COLO668 (cell line): ENCODE measurements around the gene TUBGCP4.
A peak's percentile ranks its signal among the peaks of the same experiment; 100 is the strongest.

ENCODE experiments used
- DNase-seq: peaks from one replicate; lab custom pipeline; 2025; ENCODE audit not compliant: unreplicated experiment; lab: John Stamatoyannopoulos, UW

The TUBGCP4 gene

GRCh38 chr15:43402255-43402654 is 31.4 kb downstream of the TUBGCP4 start:
- DNase-seq = no peak

- no peak for DNase-seq
Measured at GRCh38 chr15:43403616-43404015, 32.7 kb downstream of the TUBGCP4 start.

DNA sequence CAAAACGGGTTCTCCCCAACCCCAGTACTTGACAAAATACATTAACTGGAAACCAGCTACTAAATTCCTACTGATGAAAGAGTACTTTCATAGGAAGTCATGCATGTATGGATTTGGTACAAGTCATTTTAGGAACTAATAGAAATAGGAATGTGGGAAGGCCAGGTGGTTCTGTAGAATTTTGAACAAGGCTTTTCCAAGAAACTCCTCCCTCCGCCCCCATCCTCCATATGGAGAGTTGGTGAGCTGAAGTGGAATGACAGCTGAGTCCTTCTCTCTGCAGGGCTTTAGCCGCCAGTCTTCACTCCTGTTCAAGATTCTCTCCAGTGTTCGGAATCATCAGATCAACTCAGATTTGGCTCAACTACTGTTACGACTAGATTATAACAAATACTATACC is 33.2 kb downstream of the TUBGCP4 start:
- no peak for DNase-seq

DNA sequence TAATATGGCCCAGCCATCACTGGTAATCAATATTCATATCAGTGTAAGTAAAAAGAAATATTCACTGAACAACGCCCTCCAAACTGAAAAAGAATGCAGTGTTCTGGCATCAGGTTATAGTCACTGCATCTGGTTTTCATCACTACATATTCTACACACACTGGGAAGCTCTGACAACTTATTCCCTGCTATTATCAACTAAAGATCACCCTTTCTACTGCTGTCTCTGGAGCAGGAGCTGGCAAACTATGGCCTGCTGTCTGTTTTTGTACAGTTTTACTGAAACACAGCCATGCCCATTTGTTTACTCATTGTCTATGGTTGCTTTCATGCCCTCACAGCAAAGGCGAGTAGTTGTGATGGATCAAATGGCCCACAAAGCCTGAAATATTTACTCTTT is 35.3 kb downstream of the TUBGCP4 start:
- DNase-seq = no peak

- DNase-seq = no peak
Measured at GRCh38 chr15:43406808-43407207, 35.9 kb downstream of the TUBGCP4 start.

DNA sequence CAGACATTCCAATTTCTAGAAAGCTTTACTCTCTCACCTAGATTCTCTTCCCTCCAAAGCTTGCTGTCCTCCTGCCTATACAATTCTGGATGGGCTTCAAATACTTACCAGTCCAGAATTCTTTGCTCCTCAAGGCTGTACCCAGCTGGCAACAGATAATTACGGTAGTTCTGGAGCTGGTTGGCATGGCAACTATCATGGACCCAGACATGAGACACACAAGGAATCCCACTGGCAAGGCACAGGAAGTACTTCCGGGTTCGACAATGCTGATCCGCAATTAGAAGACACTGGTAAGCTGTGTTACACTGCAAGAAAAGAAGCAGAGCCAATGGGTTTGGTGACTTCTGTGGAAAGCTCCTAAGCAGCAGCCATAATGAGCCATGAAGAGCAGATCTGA is 37.9 kb downstream of the TUBGCP4 start:
- no peak for DNase-seq

- DNase-seq = no peak
Measured at GRCh38 chr15:43410572-43411214, 39.8 kb downstream of the TUBGCP4 start.

DNA sequence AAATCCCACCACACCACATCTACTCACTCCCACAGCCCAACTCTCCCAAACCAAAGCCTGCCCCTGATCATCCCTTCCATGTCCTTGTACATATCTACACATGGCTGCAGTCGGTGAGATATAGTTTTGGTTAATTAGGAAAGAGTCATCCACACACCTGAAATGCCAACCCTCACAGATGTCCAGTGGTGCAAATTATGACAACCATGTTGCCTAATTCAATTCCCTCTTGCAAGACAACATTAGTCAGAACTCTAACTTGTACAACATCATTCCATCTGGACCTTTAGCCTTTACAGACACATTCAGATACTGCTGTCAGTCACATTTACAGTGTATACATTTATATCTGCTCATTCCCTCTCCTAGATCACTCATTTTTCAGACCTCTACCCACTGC is 41.2 kb downstream of the TUBGCP4 start:
- DNase-seq = no peak

GRCh38 chr15:43414196-43414595 is 43.3 kb downstream of the TUBGCP4 start:
- DNase-seq = no peak

DNA sequence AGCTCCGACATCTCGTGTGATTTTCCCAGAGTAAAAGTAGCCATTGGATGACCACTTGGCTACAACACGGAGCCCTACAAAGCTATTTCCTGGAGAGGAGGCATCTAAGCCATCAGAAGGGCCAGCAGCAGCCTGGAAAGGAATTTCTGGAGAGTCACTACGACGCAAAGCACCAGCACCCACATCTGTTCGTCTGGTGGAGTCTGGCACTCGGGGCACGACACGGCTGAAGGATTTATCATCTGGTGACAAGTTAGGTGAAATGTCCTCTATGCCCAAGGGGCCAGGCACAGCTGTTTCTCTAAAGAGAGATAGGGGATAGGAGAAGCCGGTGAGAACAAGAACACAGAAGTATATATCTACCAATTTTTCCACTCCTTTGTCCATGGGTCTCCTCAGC is 49.5 kb downstream of the TUBGCP4 start:
- DNase-seq = no peak

- DNase-seq = no peak
Measured at GRCh38 chr15:43420876-43421275, 50.0 kb downstream of the TUBGCP4 start.

- DNase-seq = no peak
Measured at GRCh38 chr15:43423793-43424192, 52.9 kb downstream of the TUBGCP4 start.

DNA sequence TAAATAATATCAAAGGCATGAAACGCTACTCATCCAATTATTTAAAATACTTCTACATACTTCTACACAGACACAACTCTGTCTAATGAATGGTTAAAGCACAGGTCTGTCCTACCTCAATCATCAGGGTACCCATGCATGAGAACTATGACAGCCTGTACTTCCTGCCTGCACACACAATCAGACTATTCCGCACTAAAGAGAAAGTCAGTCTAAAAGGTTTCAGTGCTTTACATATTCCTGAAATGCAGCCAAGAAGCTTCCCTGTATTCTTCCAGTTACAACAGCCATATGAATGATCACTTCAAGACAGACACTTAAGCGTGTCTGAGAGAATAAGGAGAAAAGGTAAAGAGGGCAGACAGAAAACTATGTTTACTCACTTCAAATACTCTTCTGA is 58.8 kb downstream of the TUBGCP4 start:
- no peak for DNase-seq

- no peak for DNase-seq
Measured at GRCh38 chr15:43433165-43433564, 62.3 kb downstream of the TUBGCP4 start.

GRCh38 chr15:43433661-43434303 is 62.9 kb downstream of the TUBGCP4 start:
- no peak for DNase-seq

- no peak for DNase-seq
Measured at GRCh38 chr15:43434446-43434845, 63.5 kb downstream of the TUBGCP4 start.

DNA sequence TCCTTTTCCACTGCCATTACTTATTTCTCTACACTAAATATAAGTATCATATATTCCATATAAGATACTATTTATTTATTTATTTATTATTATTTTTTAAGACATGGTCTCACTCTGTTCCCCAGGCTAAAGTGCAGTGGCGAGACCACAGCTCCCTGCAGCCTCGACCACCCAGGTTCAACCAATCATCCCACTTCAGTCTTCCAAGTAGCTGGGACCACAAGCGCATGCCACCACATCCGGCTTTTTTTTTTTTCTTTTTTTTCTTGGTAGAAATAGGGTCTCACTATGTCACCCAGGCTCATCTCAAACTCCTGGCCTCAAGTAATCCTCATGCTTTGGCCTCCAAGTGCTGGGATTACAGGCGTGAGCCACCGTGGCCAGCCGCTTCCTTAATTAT is 65.5 kb downstream of the TUBGCP4 start:
- no peak for DNase-seq

- DNase-seq = no peak
Measured at GRCh38 chr15:43439268-43439667, 68.4 kb downstream of the TUBGCP4 start.

- DNase-seq = peak; percentile 15
Measured at GRCh38 chr15:43440721-43441281, 69.9 kb downstream of the TUBGCP4 start.

GRCh38 chr15:43441316-43441715 is 70.4 kb downstream of the TUBGCP4 start:
- peak; percentile 2 for DNase-seq

- DNase-seq = no peak
Measured at GRCh38 chr15:43446344-43446743, 75.4 kb downstream of the TUBGCP4 start.

- no peak for DNase-seq
Measured at GRCh38 chr15:43449981-43450380, 79.1 kb downstream of the TUBGCP4 start.
